Stimulated activated memory B cell treated with anti-CD40 and anti-IgM and Interleukin-4, amounts not matched to agents 10 μg/mL and 1 μg/mL and 100 μg/mL, for 72 hours (primary cell): ENCODE data around the gene ACACB.
"Not testable (repeated sequence)": the region's sequence is repeated elsewhere in the genome, so short reads cannot be mapped to it uniquely, and the experiment has no call there.

Source experiments
- ATAC-seq: fragments of 150-1000 bp; cut with Tn5 transposase; 2 replicates; pipeline ENCODE4 v1.10.0; 2021
- H3K27ac Mint-ChIP-seq: one replicate; pipeline ENCODE4 v1.8.0; 2022; ENCODE audit warnings: mild to moderate bottlenecking, mixed read lengths
- H3K27me3 Mint-ChIP-seq: one replicate; pipeline ENCODE4 v1.8.0; 2022; ENCODE audit warnings: mixed read lengths
- H3K36me3 Mint-ChIP-seq: one replicate; pipeline ENCODE4 v1.8.0; 2022; ENCODE audit warnings: mixed read lengths
- H3K4me1 Mint-ChIP-seq: one replicate; pipeline ENCODE4 v1.8.0; 2022; ENCODE audit warnings: mixed read lengths
- H3K4me3 Mint-ChIP-seq: one replicate; pipeline ENCODE4 v1.8.0; 2022; ENCODE audit warnings: mild to moderate bottlenecking, moderate library complexity, mixed read lengths
- H3K9me3 Mint-ChIP-seq: one replicate; pipeline ENCODE4 v1.8.0; 2022; ENCODE audit warnings: mixed read lengths

The ACACB gene

DNA sequence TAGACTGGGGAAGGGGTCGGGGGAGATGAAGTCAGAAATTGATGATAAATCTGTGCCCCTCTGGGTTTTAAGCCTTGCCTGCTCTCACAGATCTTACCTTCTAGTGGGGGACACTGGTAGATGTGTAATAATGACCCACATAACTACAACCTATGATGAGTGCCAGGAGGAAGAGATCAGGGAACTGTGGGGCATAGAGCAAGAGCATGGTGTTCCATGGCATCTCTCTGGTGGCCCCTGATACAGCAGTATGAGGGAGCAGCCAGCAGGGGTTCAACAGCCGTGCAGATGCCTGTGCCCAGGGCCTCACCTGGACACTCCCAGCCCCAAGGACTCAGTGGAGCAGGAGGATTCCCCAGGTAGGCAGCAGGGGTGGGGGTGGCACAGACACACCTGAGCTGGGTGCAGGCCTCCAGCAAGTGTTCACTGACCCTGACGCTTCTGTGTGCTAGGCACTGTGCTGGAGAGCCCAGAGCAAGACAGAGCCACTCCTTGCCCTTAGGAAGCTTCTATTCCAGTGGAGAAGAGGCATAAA lies 5.0 kb downstream of the ACACB start:
- Mint-ChIP-seq H3K4me1 (no peaks in the 10 kb centered on the region), H3K4me3 (no peak overlapping the region), H3K27ac (no peak overlapping the region), H3K36me3 (no peaks in the 10 kb centered on the region), H3K27me3 (no peaks in the 10 kb centered on the region), H3K9me3 (no peaks in the 10 kb centered on the region)
- ATAC-seq, result peak; percentile 20

DNA sequence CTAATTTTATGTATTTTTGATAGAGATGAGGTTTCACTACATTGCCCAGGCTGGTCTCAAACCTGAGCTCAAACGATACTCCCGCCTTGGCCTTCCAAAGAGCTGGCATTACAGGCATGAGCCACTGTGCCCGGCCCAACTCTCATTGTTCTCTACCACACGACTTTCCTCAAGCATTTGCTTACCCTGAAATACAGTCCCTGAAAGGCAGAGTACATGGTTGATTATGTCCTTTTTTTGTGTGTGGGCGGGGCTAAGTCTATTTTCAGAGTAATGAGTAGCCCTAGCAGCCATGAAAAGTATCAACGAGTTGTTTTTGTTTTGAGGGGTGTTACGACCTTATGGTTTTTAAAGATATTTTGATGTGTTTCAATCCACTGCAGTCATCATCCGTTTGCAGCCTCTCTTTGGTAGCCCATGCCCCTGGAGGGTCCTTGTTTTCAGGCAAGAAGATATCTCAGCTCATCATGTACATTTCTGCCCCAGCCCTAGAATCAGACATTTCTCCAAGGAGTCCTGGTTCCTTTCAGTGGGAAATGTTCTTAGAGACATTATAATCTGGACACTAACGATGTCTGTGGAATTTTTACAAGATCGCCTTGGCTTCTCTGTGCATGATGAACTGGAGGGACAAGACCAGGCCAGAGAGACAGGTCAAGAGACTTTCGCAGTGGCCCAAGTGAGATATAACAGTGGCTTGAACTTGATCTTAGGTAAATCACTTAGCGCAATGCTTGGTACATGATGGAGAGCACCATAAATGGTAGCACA lies 8.7 kb downstream of the ACACB start:
- no peak overlapping the region for H3K4me3 Mint-ChIP-seq
- H3K36me3 Mint-ChIP-seq, result no peaks in the 10 kb centered on the region

DNA sequence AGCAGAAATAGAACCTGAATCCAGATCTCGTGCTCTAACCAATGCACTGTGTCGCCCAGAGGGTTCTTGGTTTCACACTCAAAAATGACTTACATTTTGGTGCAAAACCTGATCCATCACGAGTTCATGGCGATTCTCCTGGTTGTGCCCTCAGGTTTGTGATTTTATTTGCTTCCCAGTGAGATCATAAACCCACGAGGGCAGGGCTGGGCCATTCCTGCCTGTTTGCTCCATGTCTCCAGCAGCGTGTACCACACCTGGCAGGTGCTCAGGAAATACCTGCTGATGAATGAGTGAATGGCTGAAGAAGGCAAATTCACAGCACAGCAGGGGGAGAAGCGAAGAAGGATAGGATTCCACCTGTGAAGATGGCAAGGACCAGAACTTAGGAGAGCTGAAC lies 9.4 kb downstream of the ACACB start:
- ATAC-seq, result no peak

More for the DNA sequence above, 8.7 kb downstream of the ACACB start:
- Mint-ChIP-seq H3K27me3 (no peaks in the 10 kb centered on the region), H3K9me3 (no peaks in the 10 kb centered on the region), H3K27ac (no peak overlapping the region), H3K4me1 (no peaks in the 10 kb centered on the region)
- no peak for ATAC-seq

DNA sequence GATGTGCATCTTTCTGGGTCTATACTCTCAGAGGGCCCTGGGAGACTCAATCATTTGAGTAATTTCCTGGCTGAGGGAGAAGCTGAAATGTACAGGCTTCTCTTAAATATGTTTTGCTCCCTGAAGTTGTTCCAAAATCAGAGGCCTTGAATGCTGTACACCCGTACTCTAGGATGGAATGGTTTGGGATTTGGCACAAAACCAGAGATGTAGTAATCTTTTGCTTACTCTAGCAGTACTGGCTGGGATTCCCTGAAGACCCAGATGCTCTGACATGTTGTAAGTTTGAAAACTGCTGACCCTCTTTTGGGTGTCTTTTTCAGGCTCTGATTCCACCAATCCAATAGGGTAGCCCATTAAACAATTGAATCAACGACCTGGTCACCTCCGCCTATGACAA lies 10.4 kb downstream of the ACACB start:
- no peaks in the 10 kb centered on the region for H3K27me3 Mint-ChIP-seq
- H3K4me3 Mint-ChIP-seq, result no peak overlapping the region
- H3K27ac Mint-ChIP-seq, result no peak overlapping the region
- H3K36me3 Mint-ChIP-seq, result no peaks in the 10 kb centered on the region
- H3K4me1 Mint-ChIP-seq, result no peaks in the 10 kb centered on the region
- no peak for ATAC-seq
- no peaks in the 10 kb centered on the region for H3K9me3 Mint-ChIP-seq

More for the DNA sequence above, 9.4 kb downstream of the ACACB start:
- no peaks in the 10 kb centered on the region for H3K27me3 Mint-ChIP-seq
- no peak overlapping the region for H3K27ac Mint-ChIP-seq
- no peaks in the 10 kb centered on the region for H3K4me1 Mint-ChIP-seq
- no peaks in the 10 kb centered on the region for H3K36me3 Mint-ChIP-seq
- no peaks in the 10 kb centered on the region for H3K9me3 Mint-ChIP-seq
- H3K4me3 Mint-ChIP-seq, result no peak overlapping the region

DNA sequence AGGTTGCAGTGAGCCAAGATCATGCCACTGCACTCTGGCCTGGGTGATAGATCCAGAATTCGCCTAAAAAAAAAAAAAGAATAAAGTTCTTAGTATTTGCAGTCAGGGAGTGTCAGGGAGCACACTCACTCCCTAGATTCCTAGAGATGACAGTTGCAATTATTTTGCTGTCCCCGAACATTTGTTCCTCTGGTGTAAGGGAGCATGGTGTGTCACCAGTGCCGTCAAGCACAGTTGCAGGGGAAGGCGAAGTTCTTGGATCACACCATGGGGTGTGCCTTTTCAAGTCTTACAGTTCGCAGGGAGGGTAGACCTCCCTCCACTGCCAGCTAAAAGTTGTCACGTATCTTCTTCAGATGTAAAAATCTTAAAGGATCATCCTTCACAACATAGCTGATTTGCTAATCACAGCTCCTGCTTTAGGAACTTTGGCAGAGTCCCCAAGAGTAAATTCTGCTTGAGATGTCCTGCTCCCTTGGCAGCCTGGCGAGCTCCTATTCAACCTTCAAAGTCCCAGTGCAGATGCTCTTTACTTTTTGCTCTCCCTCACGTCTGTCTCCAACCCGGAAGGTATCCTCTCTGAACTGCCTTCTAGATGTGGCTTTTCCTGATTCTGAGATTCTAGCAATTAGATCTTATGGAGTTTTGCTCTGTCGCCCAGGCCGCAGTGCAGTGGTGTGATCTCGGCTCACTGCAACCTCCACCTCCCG lies 11.3 kb downstream of the ACACB start:
- ATAC-seq, result no peak
- Mint-ChIP-seq H3K36me3 (no peaks in the 10 kb centered on the region), H3K4me1 (no peaks in the 10 kb centered on the region), H3K4me3 (no peak overlapping the region), H3K27ac (no peak overlapping the region), H3K27me3 (no peaks in the 10 kb centered on the region), H3K9me3 (no peaks in the 10 kb centered on the region)

DNA sequence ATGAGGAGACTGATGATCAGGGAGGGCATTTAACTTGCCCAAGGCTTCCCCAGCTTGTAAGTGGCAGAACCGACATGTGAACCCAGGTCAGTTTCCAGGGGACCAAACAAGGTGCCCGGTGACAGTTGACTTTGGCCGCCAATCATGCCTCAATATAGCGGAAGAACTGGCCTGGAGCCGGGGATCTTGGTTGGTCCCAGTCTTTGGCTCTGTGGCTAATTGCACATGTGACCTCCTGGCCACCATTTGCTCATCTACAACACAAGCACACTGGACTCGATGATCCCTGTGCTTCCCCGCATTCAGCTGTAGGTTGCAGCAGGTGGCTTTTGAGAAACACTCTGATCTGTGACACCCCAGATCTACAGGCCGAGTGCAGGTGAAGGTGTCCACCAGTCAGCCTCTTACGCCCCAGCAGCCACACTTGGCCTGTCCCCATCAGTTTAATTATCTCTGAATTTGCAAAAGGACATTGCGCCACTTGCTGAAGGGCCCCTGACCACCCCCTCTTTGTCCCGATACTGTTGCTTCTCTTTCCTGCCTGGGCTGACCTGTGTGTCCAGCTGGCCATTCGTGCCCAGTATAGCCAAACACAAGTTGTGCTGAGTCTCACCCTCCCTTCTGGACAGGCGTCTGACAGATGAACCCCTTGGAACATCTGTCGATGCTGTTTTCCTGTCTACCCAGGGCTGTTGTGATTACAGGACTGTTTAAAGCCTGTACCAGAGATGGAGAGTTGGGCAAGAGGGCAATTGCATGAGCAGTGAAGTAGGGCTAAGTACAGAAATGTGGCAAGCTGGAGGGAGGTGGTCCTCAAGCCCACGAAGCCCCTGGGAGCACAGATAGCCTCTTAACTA lies 14.1 kb downstream of the ACACB start:
- Mint-ChIP-seq H3K27me3 (peaks cover 5% of the 10 kb centered on the region), H3K27ac (no peak overlapping the region), H3K4me1 (no peaks in the 10 kb centered on the region), H3K36me3 (no peaks in the 10 kb centered on the region), H3K4me3 (no peak overlapping the region), H3K9me3 (no peaks in the 10 kb centered on the region)
- no peak for ATAC-seq

DNA sequence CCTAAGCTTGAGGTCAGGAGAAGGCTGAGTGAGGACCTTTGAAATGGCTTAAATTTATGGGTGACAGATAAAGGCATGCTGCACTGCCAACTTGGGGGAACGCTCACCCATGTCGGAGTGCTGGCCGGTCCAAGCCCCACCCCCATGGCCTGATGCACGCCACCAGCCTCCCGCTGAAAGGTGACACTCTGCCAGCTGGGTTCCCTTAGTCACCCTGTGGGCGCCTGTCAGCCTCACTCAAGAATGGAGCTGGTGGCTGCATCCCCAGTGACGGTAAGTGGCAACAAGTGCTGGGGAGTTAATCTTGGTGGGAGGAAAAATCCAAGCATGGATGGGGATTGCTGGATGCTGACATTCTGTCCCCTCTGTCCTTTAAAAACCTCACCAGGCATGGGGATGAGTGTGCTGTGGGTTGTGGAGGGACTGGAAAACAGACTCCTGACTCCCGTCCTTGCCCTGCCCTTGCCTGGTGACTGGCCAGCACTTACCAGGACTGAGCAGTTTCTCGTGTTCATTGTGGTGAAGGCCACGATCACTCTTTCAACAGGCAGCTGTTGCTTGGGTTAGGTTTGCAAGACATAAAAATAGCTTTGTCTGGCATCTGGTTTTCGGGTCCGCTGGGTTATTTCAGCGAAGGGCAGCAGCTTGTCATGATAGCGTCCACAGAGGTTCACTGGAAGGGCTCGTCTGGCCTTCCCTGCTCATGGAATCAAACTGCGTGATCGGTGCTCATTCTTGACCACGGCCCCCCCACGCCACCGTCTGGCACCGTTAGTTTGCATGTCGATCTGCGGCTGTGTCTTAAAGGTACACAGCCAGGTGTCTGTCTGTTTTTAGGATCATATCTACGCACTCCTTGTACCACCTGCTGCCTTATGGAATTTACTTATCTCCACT lies 15.0 kb downstream of the ACACB start:
- ATAC-seq, result no peak

DNA sequence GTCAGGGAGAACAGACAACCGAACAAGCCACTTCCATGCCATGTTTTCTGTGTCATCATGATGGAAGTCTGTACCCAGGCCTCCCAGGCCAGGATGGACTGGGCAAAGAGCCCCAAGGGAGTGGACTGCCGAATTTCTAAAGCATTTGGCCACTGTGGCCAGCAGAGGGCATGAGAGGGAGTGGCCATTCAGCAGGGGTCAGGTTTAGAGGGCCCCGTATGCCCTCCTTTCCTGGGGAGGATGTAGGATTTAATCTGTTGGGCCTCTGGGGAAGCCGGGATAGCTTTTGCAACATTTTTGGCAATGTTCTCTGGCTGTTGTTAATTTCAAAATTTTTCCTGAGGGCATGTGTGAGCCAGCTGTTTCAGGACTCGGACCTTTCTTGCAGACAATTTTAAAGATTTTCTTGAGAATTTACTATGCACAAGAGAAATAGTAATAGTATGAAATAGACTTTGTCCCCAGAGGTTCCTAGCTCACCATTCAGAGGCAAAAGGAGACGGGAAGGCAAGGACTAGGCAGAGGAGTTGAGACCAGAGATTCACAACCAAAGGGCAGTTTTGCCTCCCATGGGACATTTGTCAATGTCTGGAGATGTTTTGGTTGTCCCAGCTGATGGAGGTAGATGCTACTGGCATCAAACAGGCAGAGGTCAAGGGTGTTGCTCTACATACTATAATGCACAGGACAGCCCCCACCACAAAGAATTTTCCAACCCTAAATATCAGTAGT lies 18.0 kb downstream of the ACACB start:
- H3K27me3 Mint-ChIP-seq, result peaks cover 5% of the 10 kb centered on the region
- no peaks in the 10 kb centered on the region for H3K4me1 Mint-ChIP-seq
- no peak for ATAC-seq
- H3K27ac Mint-ChIP-seq, result no peak overlapping the region
- no peak overlapping the region for H3K4me3 Mint-ChIP-seq
- no peaks in the 10 kb centered on the region for H3K9me3 Mint-ChIP-seq
- no peaks in the 10 kb centered on the region for H3K36me3 Mint-ChIP-seq

More for the DNA sequence above, 15.0 kb downstream of the ACACB start:
- no peak overlapping the region for H3K4me3 Mint-ChIP-seq
- H3K9me3 Mint-ChIP-seq, result no peaks in the 10 kb centered on the region
- no peaks in the 10 kb centered on the region for H3K36me3 Mint-ChIP-seq
- no peaks in the 10 kb centered on the region for H3K4me1 Mint-ChIP-seq
- H3K27ac Mint-ChIP-seq, result no peak overlapping the region
- peaks cover 5% of the 10 kb centered on the region for H3K27me3 Mint-ChIP-seq

DNA sequence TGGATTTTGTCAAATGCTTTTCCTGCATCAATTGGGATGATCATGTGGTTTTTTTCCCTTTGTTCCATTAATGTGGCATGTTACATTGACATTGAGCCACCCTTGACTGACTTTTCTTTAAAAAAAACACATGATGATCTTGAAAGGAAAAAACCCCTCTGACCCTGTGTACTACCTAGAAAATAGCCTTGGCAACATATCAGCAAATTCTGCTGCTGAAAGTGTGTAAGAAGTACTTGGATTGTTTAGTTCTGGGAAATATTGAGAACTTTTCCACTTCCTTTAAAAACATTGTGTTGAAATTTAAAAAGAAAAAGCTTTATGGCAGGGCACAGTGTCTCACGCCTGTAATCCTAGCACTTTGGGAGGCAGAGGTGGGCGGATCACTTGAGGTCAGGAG lies 20.7 kb downstream of the ACACB start:
- Mint-ChIP-seq H3K27ac (no peak overlapping the region), H3K36me3 (no peaks in the 10 kb centered on the region), H3K27me3 (peaks cover 5% of the 10 kb centered on the region), H3K4me3 (no peak overlapping the region), H3K9me3 (no peaks in the 10 kb centered on the region), H3K4me1 (no peaks in the 10 kb centered on the region)
- ATAC-seq, result no peak

DNA sequence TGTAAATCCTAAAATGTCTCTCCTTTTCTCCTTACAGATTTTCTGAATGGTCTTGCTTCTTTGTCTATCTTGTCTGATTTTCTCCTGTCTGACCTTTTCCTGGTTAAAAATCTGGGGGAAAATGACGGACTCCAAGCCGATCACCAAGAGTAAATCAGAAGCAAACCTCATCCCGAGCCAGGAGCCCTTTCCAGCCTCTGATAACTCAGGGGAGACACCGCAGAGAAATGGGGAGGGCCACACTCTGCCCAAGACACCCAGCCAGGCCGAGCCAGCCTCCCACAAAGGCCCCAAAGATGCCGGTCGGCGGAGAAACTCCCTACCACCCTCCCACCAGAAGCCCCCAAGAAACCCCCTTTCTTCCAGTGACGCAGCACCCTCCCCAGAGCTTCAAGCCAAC lies 23.0 kb downstream of the ACACB start:
- Mint-ChIP-seq H3K27me3 (peaks cover 15% of the 10 kb centered on the region), H3K4me3 (no peak overlapping the region), H3K9me3 (no peaks in the 10 kb centered on the region), H3K27ac (no peak overlapping the region), H3K4me1 (peaks cover 7% of the 10 kb centered on the region), H3K36me3 (no peaks in the 10 kb centered on the region)
- ATAC-seq, result no peak

DNA sequence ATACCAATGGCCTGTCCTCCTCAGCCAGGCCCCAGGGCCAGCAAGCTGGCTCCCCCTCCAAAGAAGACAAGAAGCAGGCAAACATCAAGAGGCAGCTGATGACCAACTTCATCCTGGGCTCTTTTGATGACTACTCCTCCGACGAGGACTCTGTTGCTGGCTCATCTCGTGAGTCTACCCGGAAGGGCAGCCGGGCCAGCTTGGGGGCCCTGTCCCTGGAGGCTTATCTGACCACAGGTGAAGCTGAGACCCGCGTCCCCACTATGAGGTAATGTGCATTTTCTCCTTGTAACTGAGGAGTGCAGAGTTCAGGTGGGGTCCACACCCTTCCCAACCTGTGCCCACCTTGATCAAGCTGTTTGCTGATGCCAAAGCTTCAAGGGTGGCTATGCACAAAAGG lies 23.4 kb downstream of the ACACB start:
- H3K27ac Mint-ChIP-seq, result no peak overlapping the region

DNA sequence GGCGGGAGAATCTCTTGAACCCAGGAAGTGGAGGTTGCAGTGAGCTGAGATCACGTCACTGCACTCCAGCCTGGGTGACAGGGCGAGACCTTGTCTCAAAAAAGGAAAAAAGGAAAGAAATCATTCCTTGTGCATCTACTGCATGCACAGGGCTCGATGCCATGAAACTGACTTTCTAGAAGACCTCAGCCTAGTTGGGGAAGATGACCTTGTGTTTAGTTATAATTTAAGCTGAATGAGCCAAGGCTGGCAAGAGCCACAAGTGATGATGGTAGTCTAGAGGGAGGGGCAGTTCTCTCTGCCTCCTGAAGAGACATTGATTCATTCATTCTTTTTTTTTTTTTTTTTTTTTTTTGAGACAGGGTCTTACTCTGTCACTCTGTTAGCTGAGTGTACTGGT lies 24.2 kb downstream of the ACACB start:
- peaks cover 10% of the 10 kb centered on the region for H3K27me3 Mint-ChIP-seq
- no peaks in the 10 kb centered on the region for H3K36me3 Mint-ChIP-seq
- no peak overlapping the region for H3K4me3 Mint-ChIP-seq
- peaks cover 7% of the 10 kb centered on the region for H3K4me1 Mint-ChIP-seq
- no peak overlapping the region for H3K27ac Mint-ChIP-seq
- no peak for ATAC-seq
- no peaks in the 10 kb centered on the region for H3K9me3 Mint-ChIP-seq

More for the DNA sequence above, 23.4 kb downstream of the ACACB start:
- peaks cover 7% of the 10 kb centered on the region for H3K4me1 Mint-ChIP-seq
- no peaks in the 10 kb centered on the region for H3K36me3 Mint-ChIP-seq
- no peak for ATAC-seq
- no peak overlapping the region for H3K4me3 Mint-ChIP-seq
- H3K9me3 Mint-ChIP-seq, result no peaks in the 10 kb centered on the region
- peaks cover 15% of the 10 kb centered on the region for H3K27me3 Mint-ChIP-seq

DNA sequence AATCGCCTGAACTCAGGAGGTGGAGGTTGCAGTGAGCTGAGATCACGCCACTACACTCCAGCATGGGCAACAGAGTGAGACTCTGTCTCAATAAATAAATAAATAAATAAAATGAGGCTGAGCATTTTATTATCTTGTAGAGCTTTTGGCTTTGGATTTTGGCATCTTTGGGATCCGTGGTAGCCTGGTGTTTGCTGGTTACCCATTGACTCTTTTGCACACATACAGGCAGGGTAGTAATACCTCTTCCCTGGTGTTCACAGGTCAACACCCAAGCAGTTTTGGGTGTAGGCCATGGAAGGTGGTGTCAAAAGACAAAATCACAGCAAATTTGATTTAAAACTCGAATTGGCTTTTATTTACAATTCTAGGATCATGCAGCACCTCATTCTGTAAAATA lies 27.8 kb downstream of the ACACB start:
- no peak for ATAC-seq
- Mint-ChIP-seq H3K4me1 (peaks cover 7% of the 10 kb centered on the region), H3K27ac (no peak overlapping the region), H3K4me3 (no peak overlapping the region), H3K27me3 (peaks cover 10% of the 10 kb centered on the region), H3K9me3 (no peaks in the 10 kb centered on the region), H3K36me3 (no peaks in the 10 kb centered on the region)

DNA sequence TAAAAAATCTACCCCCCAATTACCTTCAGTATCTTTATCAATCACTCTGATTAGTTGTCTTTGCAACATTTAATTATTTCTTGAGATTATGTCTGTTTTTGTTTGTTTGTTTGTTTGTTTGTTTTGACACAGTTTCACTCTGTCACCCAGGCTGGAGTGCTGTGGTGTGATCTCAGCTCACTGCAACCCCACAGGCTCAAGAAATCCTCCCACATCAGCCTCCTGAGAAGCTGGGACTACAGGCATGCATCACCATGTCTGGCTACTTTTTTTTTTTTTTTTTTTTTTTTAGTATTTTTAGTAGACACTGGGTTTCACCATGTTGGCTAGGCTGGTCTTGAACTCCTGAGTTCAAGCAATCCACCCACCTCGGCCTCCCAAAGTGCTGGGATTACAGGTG lies 30.7 kb downstream of the ACACB start:
- H3K36me3 Mint-ChIP-seq, H3K27ac Mint-ChIP-seq, H3K9me3 Mint-ChIP-seq, H3K4me1 Mint-ChIP-seq, ATAC-seq, H3K4me3 Mint-ChIP-seq: not testable (repeated sequence)
- peaks cover 10% of the 10 kb centered on the region for H3K27me3 Mint-ChIP-seq
